LNCAP (cell line): ENCODE results near the gene HOXC6.
A peak's percentile ranks its signal among the peaks of the same experiment; 100 is the strongest.

Experiments used
- CTCF ChIP-seq: fragments of 450-650 bp; IDR thresholded peaks from 2 replicates; pipeline ENCODE4 v1.5.1; 2017; ENCODE audit warnings: mild to moderate bottlenecking

The HOXC6 gene

GRCh38 chr12:53983568-53983949 lies 44.7 kb upstream of the HOXC6 start:
- TF ChIP-seq CTCF: no peak

- no peak for TF ChIP-seq CTCF
Observed at GRCh38 chr12:53983950-53984572, 44.2 kb upstream of the HOXC6 start.

GRCh38 chr12:53984901-53985691 lies 43.1 kb upstream of the HOXC6 start, which contains the start of gene HOXC10:
TSS of gene HOXC10 (plus strand) at chr12:53985146. CDS start at chr12:53985260, 114 bp downstream.
- TF ChIP-seq CTCF: peak; percentile 50; the same call in 1 of the 2 replicates

GRCh38 chr12:53985692-53985993 lies 42.6 kb upstream of the HOXC6 start:
- TF ChIP-seq CTCF: no peak

GRCh38 chr12:53985994-53986685 lies 42.1 kb upstream of the HOXC6 start:
- TF ChIP-seq CTCF: no peak

GRCh38 chr12:53986686-53987483 lies 41.4 kb upstream of the HOXC6 start:
- TF ChIP-seq CTCF: no peak

- TF ChIP-seq CTCF: no peak
Observed at GRCh38 chr12:53987787-53988230, 40.4 kb upstream of the HOXC6 start.
